GM19193 (cell line): ENCODE results near the gene AMOT.

Experiments used
- POLR2A ChIP-seq: IDR thresholded peaks from 4 replicates; pipeline ENCODE4 v1.6.1; 2011; ENCODE audit not compliant: insufficient read depth, insufficient read length; ENCODE audit errors: extremely low read depth

AMOT gene

GRCh38 chrX:112840382-112841113, at the start of gene AMOT:
TSS of gene AMOT (minus strand) at chrX:112840831. CDS start at chrX:112823126, 17,705 bp downstream.
- TF ChIP-seq POLR2A: no peak

- no peak for TF ChIP-seq POLR2A
Observed at GRCh38 chrX:112889400-112889799, 48.8 kb upstream of the AMOT start.

GRCh38 chrX:112888916-112889315, 48.3 kb upstream of the AMOT start:
- no peak for TF ChIP-seq POLR2A

GRCh38 chrX:112877771-112878173, 37.1 kb upstream of the AMOT start:
- no peak for TF ChIP-seq POLR2A

- TF ChIP-seq POLR2A: no peak
Observed at GRCh38 chrX:112874614-112875013, 34.0 kb upstream of the AMOT start.

GRCh38 chrX:112874175-112874574, 33.5 kb upstream of the AMOT start:
- TF ChIP-seq POLR2A: no peak

- TF ChIP-seq POLR2A: no peak
Observed at GRCh38 chrX:112868586-112868985, 28.0 kb upstream of the AMOT start.

GRCh38 chrX:112867570-112867969, 26.9 kb upstream of the AMOT start:
- TF ChIP-seq POLR2A: no peak

GRCh38 chrX:112866175-112866574, 25.5 kb upstream of the AMOT start:
- TF ChIP-seq POLR2A: no peak

- no peak for TF ChIP-seq POLR2A
Observed at GRCh38 chrX:112865464-112866025, 24.9 kb upstream of the AMOT start.

- TF ChIP-seq POLR2A: no peak
Observed at GRCh38 chrX:112863850-112864249, 23.2 kb upstream of the AMOT start.

- TF ChIP-seq POLR2A: no peak
Observed at GRCh38 chrX:112857478-112857878, 16.8 kb upstream of the AMOT start.

GRCh38 chrX:112852851-112853250, 12.2 kb upstream of the AMOT start:
- TF ChIP-seq POLR2A: no peak

- TF ChIP-seq POLR2A: no peak
Observed at GRCh38 chrX:112851806-112852205, 11.2 kb upstream of the AMOT start.

GRCh38 chrX:112851161-112851779, 10.6 kb upstream of the AMOT start:
- TF ChIP-seq POLR2A: no peak

- TF ChIP-seq POLR2A: no peak
Observed at GRCh38 chrX:112849016-112849415, 8.4 kb upstream of the AMOT start.

GRCh38 chrX:112846782-112847181, 6.2 kb upstream of the AMOT start:
- no peak for TF ChIP-seq POLR2A

- no peak for TF ChIP-seq POLR2A
Observed at GRCh38 chrX:112846187-112846586, 5.6 kb upstream of the AMOT start.
